ENCODE results near the gene GNAS-AS1. TPM values are rescaled to one million over a fixed set of nuclear protein-coding genes. Genes with fewer than 3 reads are reported as not detected.

Gene GNAS-AS1
- total and polyA plus RNA-seq, 12 donors = 0.09 to 1.00 (median 0.24) TPM; not detected in 5

GRCh38 chr20:58837717-58838116, 13.0 kb downstream of the GNAS-AS1 start:
- Histone ChIP-seq H3K4me1 (replicated peaks in 1 of 2) (peaks cover 0 to 2% of the 10 kb centered on the region in 2 donors), H3K4me3 (no peak overlapping the region), H3K27ac (no peak overlapping the region), H3K27me3 (no peaks in the 10 kb centered on the region), H3K9me3 (replicated peaks in 1 of 3) (no peaks in the 10 kb centered on the region), H3K36me3 (replicated peaks in 1 of 2) (no peaks in the 10 kb centered on the region)
- no peak for DNase-seq
- no peak for TF ChIP-seq POLR2A (IDR thresholded peaks at IDR 0.05)
- no peak for TF ChIP-seq CTCF (IDR thresholded peaks at IDR 0.05)
- intact Hi-C loops (cut with DNase I) = no loop called here
- 70 to 83% (median 78%) methylated on average over 1 of the region's 1 CpG for WGBS, 4 donors

DNA sequence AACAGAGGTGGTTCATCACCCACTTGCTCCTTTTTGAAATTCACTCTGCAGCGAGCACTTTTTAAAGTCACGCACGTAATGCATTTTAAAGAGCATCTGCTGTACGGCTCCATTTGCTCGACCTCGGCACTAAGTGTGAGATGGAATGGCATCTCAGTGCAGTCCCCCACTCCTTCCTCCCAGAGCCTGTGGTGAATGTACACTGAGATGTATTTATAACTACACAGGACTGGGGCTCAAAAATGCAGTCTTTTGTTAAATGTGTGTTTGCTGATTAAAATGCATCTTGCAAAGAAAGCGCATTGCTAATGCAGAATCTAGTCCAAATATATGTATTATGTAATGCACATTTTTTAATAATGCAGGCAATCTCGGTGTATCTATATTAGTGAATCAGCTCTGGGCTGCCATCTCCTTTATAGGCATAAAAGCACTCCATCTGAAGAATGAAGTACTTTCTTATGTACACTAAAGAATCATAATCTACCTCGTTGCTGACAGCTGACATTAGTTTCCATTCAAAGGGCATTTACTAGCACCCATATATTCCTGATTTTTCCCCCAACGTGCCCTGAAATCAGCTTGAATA, 14.0 kb downstream of the GNAS-AS1 start:
- peaks cover 0 to 8% of the 10 kb centered on the region in 2 donors for H3K4me1 ChIP-seq (replicated peaks in 1 of 2)
- DNase-seq = no peak
- H3K36me3 ChIP-seq (replicated peaks in 1 of 2) = no peaks in the 10 kb centered on the region
- no peak for TF ChIP-seq CTCF (IDR thresholded peaks at IDR 0.05)
- TF ChIP-seq POLR2A (IDR thresholded peaks at IDR 0.05) = no peak
- H3K9me3 ChIP-seq (replicated peaks in 1 of 3) = no peaks in the 10 kb centered on the region
- 81 to 89% (median 82%) methylated on average over 10 of the region's 10 CpGs for WGBS, 4 donors
- intact Hi-C loops (cut with DNase I) = no loop called here
- no peaks in the 10 kb centered on the region for H3K27me3 ChIP-seq
- no peak overlapping the region for H3K27ac ChIP-seq
- no peak overlapping the region for H3K4me3 ChIP-seq

- intact Hi-C loops (cut with DNase I) = no loop called here
These were observed 15.5 kb downstream of the GNAS-AS1 start for GRCh38 chr20:58835231-58835630.

GRCh38 chr20:58833921-58834320, 16.8 kb downstream of the GNAS-AS1 start:
- Histone ChIP-seq H3K4me1 (replicated peaks in 1 of 2) (peaks cover 0 to 8% of the 10 kb centered on the region in 2 donors), H3K9me3 (replicated peaks in 1 of 3) (no peaks in the 10 kb centered on the region), H3K36me3 (replicated peaks in 1 of 2) (no peaks in the 10 kb centered on the region), H3K27me3 (no peaks in the 10 kb centered on the region), H3K27ac (no peak overlapping the region), H3K4me3 (no peak overlapping the region)
- no peak for TF ChIP-seq POLR2A (IDR thresholded peaks at IDR 0.05)
- no peak for TF ChIP-seq CTCF (IDR thresholded peaks at IDR 0.05)
- no peak for DNase-seq
- intact Hi-C loops (cut with DNase I) = no loop called here
- WGBS, 4 donors = 79 to 93% (median 90%) methylated on average over 10 of the region's 10 CpGs

More at GRCh38 chr20:58835231-58835630, 15.5 kb downstream of the GNAS-AS1 start:
- Histone ChIP-seq H3K27me3 (no peaks in the 10 kb centered on the region), H3K4me1 (replicated peaks in 1 of 2) (peaks cover 0 to 8% of the 10 kb centered on the region in 2 donors), H3K4me3 (no peak overlapping the region), H3K36me3 (replicated peaks in 1 of 2) (no peaks in the 10 kb centered on the region), H3K9me3 (replicated peaks in 1 of 3) (no peaks in the 10 kb centered on the region), H3K27ac (no peak overlapping the region)
- WGBS, 4 donors = 67 to 76% (median 69%) methylated on average over 2 of the region's 2 CpGs
- no peak for TF ChIP-seq CTCF (IDR thresholded peaks at IDR 0.05)
- no peak for TF ChIP-seq POLR2A (IDR thresholded peaks at IDR 0.05)
- DNase-seq = no peak

All from adrenal gland (tissue), 12 donors.